ES-I3 (cell line): ENCODE measurements around the gene SPAG16.
"Not testable (repeated sequence)": the region's sequence is repeated elsewhere in the genome, so short reads cannot be mapped to it uniquely, and the experiment has no call there.

ENCODE experiments used
- H3K36me3 ChIP-seq: 2 replicates; pipeline ENCODE4 v1.6.1; 2013; ENCODE audit warnings: mild to moderate bottlenecking, low read length, control low read depth, moderate library complexity; ENCODE audit not compliant: insufficient read depth
- H3K4me1 ChIP-seq: 2 replicates; pipeline ENCODE4 v1.6.1; 2013; ENCODE audit warnings: mild to moderate bottlenecking, control low read depth, low read length; ENCODE audit not compliant: insufficient read depth
- H3K9ac ChIP-seq: 2 replicates; pipeline ENCODE4 v1.6.1; 2013; ENCODE audit warnings: low read depth, mild to moderate bottlenecking, low read length, moderate library complexity
- H3K9me3 ChIP-seq: 2 replicates; pipeline ENCODE4 v1.6.1; 2013; ENCODE audit warnings: mild to moderate bottlenecking, low read length, moderate library complexity; ENCODE audit not compliant: control insufficient read depth, insufficient read depth

SPAG16 gene

DNA sequence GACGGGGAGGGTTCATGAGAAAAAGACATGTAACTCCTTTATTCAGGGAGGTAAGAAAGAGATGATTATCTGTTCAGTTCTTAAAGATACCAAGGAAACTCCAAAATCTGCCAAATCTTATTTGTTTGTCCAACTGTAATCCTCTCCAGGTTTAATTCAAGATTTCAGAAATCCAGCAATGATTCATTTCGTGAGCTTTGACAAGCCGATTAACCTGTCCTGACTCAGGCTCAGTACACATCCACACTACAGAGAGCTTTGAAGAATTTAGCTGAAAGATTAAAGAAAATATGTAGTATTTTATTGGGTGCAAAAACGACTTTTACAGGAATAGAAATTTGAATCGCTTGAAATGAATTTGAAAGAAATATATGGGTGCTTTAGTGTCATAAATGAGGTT lies 1.1 kb downstream of the SPAG16 start:
- no peaks in the 10 kb centered on the region for H3K9me3 ChIP-seq
- no peak overlapping the region for H3K9ac ChIP-seq

DNA sequence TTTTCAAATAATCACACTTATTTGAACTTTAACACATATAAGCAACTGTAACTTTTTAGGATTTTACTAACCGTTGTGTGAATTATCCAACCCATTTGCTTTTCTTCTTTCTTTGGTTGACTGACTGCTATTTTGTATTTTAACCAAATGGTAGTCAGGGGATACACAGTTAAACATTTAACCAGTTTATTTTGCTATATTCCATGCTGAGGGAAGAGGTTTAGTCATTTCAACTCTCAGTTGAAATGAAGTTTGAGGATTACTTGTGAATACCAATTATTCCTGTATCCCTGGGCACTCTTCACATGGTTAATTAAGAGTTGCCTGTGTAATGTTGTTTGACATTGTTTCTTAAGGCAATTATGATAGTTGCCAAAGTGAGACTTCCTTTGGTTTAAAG lies 1.9 kb downstream of the SPAG16 start:
- no peak overlapping the region for H3K9ac ChIP-seq
- no peaks in the 10 kb centered on the region for H3K36me3 ChIP-seq
- H3K9me3 ChIP-seq: no peaks in the 10 kb centered on the region
- 0 out of 2 replicates have a peak, but pooled peaks cover 8% of the 10 kb centered on the region for H3K4me1 ChIP-seq

More for the DNA sequence above, 1.1 kb downstream of the SPAG16 start:
- Histone ChIP-seq H3K36me3 (no peaks in the 10 kb centered on the region), H3K4me1 (0 out of 2 replicates have a peak, but pooled peaks cover 8% of the 10 kb centered on the region)

DNA sequence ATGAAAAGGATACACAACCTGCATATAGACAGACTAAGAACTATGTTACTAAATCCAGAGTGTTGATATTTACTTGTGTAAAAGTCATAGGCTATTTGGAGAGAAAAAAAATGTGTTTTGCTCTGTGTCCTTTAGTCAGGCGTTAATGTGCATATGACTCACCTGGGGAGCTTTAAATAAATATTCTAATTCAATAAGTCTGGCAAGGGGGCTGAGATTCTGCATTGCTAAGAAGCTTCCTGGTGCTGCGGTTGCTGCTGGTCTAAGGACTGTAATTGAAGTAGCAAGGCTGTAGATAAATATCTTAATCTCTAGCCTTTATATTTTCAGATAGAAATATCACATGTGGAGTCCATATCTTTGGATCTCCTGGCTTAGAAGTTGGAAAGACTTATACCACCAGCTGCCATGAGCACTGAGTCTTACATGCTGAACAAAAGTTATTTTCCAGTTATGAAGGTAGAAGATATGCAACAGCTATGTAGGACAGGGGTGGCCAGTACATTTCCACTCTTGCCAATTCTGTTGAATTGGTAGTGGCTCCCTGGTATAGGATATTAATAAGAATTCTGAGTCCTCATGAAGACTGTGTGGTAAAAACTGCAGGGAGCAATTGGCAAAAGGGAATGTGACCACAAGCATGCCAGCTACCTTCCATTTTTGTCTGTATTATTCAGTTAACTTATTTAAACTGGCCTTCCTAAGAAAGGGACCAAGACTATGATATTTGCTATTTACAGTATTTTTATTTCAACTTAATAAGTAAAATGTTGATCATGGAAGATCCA lies 4.8 kb downstream of the SPAG16 start:
- Histone ChIP-seq H3K9ac (no peak overlapping the region), H3K9me3 (no peaks in the 10 kb centered on the region), H3K4me1 (0 out of 2 replicates have a peak, but pooled peaks cover 8% of the 10 kb centered on the region), H3K36me3 (no peaks in the 10 kb centered on the region)

DNA sequence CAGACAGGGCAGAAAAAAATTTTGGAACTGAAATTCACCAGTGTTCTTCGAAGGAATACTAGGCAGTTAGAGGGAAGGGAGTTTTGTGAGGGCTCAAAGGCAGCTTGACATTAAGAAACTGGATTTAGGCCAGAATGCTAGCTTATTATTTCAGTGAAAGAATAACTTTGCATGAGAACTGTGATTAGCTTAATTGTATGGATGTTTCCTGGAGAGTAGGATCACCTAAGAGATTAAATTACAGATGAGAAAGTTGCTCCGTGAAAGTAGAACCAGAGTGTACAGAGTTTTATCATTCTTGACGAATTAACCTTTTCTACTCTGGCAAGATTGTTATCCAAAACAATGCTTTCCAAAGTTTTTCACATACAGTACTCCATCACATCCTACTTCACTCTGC lies 6.2 kb downstream of the SPAG16 start:
- H3K9me3 ChIP-seq: no peaks in the 10 kb centered on the region
- H3K4me1 ChIP-seq: 0 out of 2 replicates have a peak, but pooled peaks cover 8% of the 10 kb centered on the region
- no peaks in the 10 kb centered on the region for H3K36me3 ChIP-seq
- no peak overlapping the region for H3K9ac ChIP-seq

DNA sequence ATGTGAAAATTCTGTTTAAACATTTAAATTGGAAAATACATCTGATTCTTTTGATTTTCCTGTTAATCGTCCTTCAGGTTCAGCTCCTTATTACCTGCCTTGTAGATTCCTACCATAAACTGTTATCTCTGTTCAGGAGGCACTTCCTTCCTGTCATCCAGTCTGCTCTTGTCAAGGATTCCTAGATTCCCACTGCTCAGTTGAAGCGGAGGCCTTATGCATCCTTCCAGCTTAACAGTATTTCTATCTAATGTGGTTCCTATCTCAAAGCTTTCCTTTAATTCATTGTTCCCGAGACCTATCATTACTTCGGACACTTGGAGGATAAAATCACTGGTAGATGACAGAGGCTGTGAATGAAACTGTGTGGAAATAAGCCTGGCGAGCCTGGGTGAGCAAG lies 12.0 kb downstream of the SPAG16 start:
- no peaks in the 10 kb centered on the region for H3K4me1 ChIP-seq
- H3K36me3 ChIP-seq: no peaks in the 10 kb centered on the region
- H3K9me3 ChIP-seq: no peaks in the 10 kb centered on the region
- no peak overlapping the region for H3K9ac ChIP-seq

DNA sequence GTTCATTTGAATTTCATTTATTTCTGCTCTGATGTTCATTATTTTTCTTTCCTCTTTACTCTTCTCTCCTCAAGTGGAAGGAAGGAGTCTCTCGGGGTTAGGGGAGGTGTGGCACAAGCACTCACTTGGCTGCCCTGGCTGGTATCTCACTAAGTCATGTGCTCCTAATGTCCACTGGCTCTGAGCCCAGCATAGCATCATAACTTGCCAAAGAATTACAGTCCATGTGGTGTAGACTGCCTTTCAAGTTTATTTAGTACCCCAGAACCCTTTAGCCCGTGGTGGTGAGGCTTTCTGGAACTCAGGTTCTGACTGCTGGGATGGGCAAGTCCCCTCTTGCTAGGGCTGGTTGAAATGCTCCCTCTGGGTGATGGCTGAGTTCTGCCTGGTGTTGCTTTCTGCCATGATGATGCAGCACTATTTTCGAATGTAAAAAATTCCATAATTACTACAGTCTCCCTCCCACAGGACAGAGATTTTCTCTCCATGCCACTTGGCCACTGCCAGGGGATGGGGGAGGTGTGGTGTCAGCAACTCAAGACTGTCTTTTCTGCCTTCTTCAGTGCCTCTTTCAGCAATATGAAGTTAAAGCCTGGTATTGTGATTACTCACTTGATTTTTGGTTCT lies 22.2 kb downstream of the SPAG16 start:
- Histone ChIP-seq H3K9ac (no peak overlapping the region), H3K36me3 (no peaks in the 10 kb centered on the region), H3K9me3 (peaks cover 14% of the 10 kb centered on the region; the same call in 1 of the 2 replicates), H3K4me1 (no peaks in the 10 kb centered on the region)

DNA sequence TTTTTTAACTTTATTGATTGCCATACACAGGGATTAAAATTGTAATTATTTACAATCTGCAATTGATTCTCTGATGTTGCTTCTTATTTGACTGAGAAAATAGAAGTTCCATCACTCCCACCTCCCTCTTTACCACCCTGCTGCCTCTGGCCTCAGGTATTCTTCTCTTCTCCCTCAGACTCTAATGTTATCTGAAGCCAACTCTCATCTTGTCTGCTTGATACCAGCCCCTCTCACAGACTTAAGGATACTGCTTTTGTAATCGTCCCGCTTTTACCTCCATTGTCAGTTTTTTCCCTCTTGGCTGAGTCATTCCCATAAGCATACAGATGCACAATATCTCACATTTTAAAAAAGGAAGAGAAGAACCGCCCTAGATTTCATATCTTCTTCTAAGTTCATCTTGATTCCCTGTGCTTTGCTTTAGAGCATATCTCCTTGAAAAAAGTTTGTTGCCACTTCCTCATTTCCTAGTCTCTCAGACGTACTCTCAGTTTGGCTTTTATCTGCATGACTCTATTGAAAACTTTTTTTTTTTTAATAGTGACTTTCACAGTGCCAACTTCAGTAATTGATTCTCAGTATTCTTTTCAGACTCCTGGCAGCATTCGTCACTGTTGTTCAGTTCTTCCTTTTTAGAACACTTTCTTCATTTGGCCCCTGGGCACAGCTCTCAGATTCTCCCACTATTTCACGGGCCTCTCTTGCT lies 31.1 kb downstream of the SPAG16 start:
- Histone ChIP-seq H3K9me3 (no peaks in the 10 kb centered on the region), H3K36me3 (no peaks in the 10 kb centered on the region), H3K4me1 (no peaks in the 10 kb centered on the region), H3K9ac (no peak overlapping the region)

DNA sequence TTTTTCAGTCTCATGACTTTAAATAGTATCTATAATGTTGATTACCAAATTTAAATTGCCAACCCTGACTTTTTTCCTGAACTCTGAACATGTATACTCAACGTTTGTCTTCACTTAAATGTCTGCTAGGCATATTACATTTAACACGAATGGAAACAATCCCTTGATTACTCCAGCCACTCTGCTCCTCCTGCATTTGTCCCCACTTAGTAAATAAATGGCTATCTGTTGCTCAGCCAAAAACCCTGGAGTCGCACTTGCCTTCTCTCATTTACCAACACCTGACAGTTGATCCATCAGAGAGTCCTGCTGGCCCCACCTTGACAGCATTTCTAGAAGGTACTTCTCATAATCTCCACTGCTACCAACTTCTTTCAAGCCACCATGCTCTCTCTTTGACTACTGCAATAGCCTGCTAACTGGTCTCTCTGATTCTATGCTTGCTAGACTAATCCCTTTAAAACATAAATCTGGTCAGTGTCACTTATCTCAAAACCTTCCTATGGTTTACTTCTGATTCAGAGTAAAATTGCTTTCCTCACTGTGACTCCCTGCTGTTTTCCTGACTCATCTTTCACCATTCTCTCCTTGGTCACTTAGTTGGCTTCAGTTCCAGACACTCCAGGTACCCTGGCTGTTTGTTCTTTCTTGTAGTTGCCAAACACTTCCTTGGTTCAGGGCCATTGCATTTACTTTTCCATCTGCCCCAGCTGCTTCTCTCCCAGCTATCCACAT lies 31.9 kb downstream of the SPAG16 start:
- Histone ChIP-seq H3K9me3 (no peaks in the 10 kb centered on the region), H3K4me1 (no peaks in the 10 kb centered on the region), H3K36me3 (no peaks in the 10 kb centered on the region), H3K9ac (no peak overlapping the region)

DNA sequence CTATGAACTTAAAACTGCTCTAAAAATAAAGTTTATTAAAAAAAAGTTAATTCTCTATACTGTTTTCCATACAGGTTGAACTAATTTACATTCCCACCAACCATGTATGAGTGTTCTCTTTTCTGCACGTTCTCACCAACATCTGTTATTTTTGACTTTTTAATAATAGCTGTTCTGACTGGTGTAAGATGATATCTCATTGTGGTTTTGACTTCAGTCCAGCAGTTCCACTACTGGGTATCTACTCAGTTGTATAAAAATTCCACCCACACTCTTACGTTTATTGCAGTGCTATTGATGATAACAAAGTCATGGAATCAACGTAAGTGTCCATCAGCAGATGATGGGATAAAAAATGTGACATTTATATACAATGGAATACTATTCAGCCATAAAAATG lies 33.7 kb downstream of the SPAG16 start:
- H3K36me3 ChIP-seq: no peaks in the 10 kb centered on the region
- H3K9ac ChIP-seq: no peak overlapping the region
- H3K4me1 ChIP-seq: no peaks in the 10 kb centered on the region
- no peaks in the 10 kb centered on the region for H3K9me3 ChIP-seq

DNA sequence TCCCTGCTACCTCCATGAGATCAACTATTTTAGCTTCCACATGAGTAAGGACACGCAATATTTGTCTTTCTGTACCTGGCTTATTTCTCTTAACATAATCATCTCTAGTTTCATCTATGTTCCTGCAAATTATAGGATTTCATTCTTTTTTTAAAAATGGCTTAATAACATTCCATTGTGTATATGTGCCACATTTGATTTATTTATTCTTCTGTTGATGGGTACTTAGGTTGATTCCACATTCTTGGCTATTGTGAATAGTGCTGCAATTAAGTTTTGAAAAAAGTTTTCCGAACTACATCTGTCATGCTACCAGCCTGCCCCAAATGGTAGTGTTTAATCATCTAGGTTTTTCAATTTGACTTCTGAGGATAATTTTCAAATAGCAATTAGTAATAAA lies 36.3 kb downstream of the SPAG16 start:
- Histone ChIP-seq H3K4me1 (no peaks in the 10 kb centered on the region), H3K9ac (no peak overlapping the region), H3K9me3 (no peaks in the 10 kb centered on the region), H3K36me3 (no peaks in the 10 kb centered on the region)

DNA sequence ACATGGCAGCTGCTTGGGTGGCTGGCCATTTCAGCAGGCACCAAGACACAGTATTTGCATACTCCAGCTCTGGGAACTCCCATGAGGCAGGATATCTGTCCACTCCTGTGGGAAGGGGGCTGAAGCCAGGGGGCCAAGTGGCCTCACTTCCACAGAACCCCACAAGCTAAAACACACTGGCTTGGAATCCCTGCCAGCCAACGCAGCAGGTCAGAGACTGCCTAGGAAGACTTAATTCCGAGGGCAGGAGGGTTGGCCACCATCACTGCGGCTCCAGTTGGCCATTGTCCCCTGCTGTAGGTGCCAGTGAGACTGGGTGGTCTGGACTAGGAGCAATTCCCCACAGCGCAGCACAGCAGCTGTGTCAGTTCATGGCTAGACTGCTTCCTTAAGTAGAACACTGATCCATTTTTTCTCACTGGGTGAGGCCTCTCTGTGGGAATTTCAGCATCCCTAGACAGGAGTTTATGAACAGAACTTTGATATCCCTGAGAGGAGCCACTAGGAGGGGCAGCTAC lies 52.0 kb downstream of the SPAG16 start:
- no peaks in the 10 kb centered on the region for H3K36me3 ChIP-seq
- no peak overlapping the region for H3K9ac ChIP-seq
- no peaks in the 10 kb centered on the region for H3K4me1 ChIP-seq
- H3K9me3 ChIP-seq: peaks cover 6% of the 10 kb centered on the region

DNA sequence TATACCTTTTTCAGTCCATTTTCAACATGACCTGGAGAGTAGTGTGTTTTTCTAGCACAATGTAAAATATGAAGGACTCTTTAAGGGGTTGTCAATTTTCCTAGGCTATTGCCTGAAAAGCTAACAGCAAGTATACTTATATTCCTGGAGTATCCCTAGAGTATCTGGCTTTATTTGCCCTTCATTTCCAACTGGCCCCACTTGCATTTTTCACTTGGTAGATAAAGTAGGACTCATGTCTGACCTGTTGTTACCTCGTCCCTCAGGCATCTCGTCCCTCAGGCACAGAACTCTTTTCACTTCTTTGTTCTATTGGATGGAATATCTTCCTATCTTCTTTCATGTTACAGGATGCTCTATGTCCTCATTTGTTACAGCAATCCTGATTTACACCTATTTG lies 69.2 kb downstream of the SPAG16 start:
- Histone ChIP-seq H3K4me1 (no peaks in the 10 kb centered on the region), H3K9me3 (no peaks in the 10 kb centered on the region), H3K9ac (no peak overlapping the region), H3K36me3 (no peaks in the 10 kb centered on the region)

DNA sequence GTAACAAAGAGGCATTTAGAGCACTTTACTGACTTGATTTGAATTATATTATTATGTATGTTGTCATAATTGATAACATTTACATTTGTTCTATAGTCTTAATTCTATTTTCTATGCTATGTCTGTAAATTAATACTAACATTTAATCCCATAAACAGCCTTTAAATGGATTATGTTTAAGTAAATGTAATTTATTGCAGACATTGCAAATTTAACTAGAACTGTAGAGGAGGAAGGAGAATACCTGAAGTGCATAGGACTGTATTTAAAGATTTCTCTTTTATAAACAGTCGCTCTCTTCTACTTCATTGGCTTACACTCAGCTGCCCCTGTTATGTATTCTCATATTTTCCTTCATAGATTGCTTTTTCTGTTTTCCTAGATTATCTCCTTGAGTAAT lies 92.4 kb downstream of the SPAG16 start:
- Histone ChIP-seq H3K9me3 (no peaks in the 10 kb centered on the region), H3K9ac (no peak overlapping the region), H3K4me1 (no peaks in the 10 kb centered on the region), H3K36me3 (no peaks in the 10 kb centered on the region)

DNA sequence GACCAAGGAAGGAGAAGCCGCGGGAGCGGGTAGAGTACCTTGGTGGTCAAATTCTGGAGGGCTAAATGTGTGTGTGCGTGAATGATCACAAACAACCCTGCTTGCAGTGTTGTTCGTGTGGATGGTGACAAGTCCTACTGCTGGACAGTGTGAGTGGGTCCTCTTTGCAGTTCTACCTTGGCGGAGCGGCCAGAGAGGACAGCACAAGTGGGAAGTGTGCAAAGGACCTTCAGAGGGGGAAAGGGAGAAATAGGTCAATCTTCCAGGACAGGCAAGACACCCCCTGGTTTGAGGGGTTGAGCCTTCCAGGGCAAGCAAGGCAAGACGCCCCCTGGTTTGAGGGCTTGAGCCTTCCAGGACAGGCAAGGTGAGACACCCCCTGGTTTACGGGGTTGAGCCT lies 122.8 kb downstream of the SPAG16 start:
- not testable (repeated sequence) for H3K9ac ChIP-seq, H3K36me3 ChIP-seq, H3K4me1 ChIP-seq, H3K9me3 ChIP-seq
